Vagina (tissue), 2 donors: ENCODE data around the gene GCHFR.

Source experiments
- POLR2A ChIP-seq, 2 donors: fragments of 450-650 bp; IDR thresholded peaks; one replicate each; pipeline ENCODE4 v1.6.1; 2017; ENCODE audit warnings: antibody characterized with exemption in 2 of 2, mild to moderate bottlenecking in 2 of 2, moderate library complexity in 2 of 2
- POLR2AphosphoS5 ChIP-seq, 2 donors: sonication (generic); formaldehyde crosslinking; IDR thresholded peaks; one replicate each; pipeline ENCODE4 v1.9.0; 2017; ENCODE audit warnings: antibody characterized with exemption in 2 of 2, mild to moderate bottlenecking in 2 of 2, low read depth in 1 of 2; ENCODE audit not compliant: insufficient read depth in 1 of 2
- TF ChIP-seq, protein P1 (sequence below), 3 experiments: fragments of 450-650 bp in 2 of 3; fragments of 200-600 bp in 1 of 3; sonication (generic) in 1 of 3; IDR thresholded peaks; one replicate each; pipeline ENCODE4 v1.5.1; 2017 to 2019; ENCODE audit warnings: antibody characterized with exemption in 3 of 3, mild to moderate bottlenecking in 2 of 3, moderate library complexity in 2 of 3

DNA sequence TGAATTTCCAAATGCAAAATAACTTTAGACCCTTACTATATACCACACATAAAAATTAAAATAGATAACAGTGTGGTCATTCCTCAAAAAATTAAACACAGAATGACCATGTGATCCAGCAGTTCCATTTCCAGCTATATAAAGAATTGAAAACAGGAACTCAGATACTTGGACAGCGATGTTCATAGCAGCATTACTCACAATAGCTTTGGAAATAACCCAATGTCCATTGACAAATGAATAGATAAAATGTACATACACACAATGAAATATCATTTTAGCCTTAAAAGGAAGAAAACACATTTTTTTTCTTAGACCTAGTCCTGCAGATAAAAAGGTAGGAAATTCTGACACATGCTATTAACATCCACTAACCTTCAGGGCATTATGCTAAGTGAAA, 42.2 kb upstream of the GCHFR start:
- TF ChIP-seq, protein P1, sequence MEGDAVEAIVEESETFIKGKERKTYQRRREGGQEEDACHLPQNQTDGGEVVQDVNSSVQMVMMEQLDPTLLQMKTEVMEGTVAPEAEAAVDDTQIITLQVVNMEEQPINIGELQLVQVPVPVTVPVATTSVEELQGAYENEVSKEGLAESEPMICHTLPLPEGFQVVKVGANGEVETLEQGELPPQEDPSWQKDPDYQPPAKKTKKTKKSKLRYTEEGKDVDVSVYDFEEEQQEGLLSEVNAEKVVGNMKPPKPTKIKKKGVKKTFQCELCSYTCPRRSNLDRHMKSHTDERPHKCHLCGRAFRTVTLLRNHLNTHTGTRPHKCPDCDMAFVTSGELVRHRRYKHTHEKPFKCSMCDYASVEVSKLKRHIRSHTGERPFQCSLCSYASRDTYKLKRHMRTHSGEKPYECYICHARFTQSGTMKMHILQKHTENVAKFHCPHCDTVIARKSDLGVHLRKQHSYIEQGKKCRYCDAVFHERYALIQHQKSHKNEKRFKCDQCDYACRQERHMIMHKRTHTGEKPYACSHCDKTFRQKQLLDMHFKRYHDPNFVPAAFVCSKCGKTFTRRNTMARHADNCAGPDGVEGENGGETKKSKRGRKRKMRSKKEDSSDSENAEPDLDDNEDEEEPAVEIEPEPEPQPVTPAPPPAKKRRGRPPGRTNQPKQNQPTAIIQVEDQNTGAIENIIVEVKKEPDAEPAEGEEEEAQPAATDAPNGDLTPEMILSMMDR (IDR thresholded peaks at IDR 0.05) = no peak
- TF ChIP-seq POLR2A (IDR thresholded peaks at IDR 0.05) (no peak), POLR2AphosphoS5 (IDR thresholded peaks at IDR 0.05; ENCODE audit: insufficient read depth in 1 of 2, low read depth in 1 of 2) (no peak)
